Measurements from ENCODE around the gene SAP30L.

The SAP30L gene

GRCh38 chr5:154445422-154446194, at the start of gene SAP30L:
SAP30L (plus strand) TSS chr5:154445997; CDS start chr5:154446605, 608 bp downstream.
- peak; percentile 88 to 93 (median 90) for DNase-seq (ENCODE audit: low read depth in 3 of 3)

- no peak for DNase-seq (ENCODE audit: low read depth in 3 of 3)
Observed at GRCh38 chr5:154396128-154396527, 49.7 kb upstream of the SAP30L start.

- DNase-seq (ENCODE audit: low read depth in 3 of 3) = no peak
Observed at GRCh38 chr5:154397652-154398406, 48.0 kb upstream of the SAP30L start.

GRCh38 chr5:154400678-154401077, 45.1 kb upstream of the SAP30L start:
- DNase-seq (ENCODE audit: low read depth in 3 of 3) = no peak

GRCh38 chr5:154401355-154401754, 44.4 kb upstream of the SAP30L start:
- no peak for DNase-seq (ENCODE audit: low read depth in 3 of 3)

GRCh38 chr5:154401931-154402330, 43.9 kb upstream of the SAP30L start:
- no peak for DNase-seq (ENCODE audit: low read depth in 3 of 3)

- no peak for DNase-seq (ENCODE audit: low read depth in 3 of 3)
Observed at GRCh38 chr5:154402611-154403010, 43.2 kb upstream of the SAP30L start.

- DNase-seq (ENCODE audit: low read depth in 3 of 3) = no peak
Observed at GRCh38 chr5:154403234-154403633, 42.6 kb upstream of the SAP30L start.

GRCh38 chr5:154403776-154404387, 41.9 kb upstream of the SAP30L start:
- no peak for DNase-seq (ENCODE audit: low read depth in 3 of 3)

GRCh38 chr5:154405078-154405792, 40.6 kb upstream of the SAP30L start:
- peak; percentile 53 to 62 (median 61) for DNase-seq (ENCODE audit: low read depth in 3 of 3)

GRCh38 chr5:154406231-154406630, 39.6 kb upstream of the SAP30L start:
- DNase-seq (ENCODE audit: low read depth in 3 of 3) = no peak

- no peak for DNase-seq (ENCODE audit: low read depth in 3 of 3)
Observed at GRCh38 chr5:154406826-154407225, 39.0 kb upstream of the SAP30L start.

GRCh38 chr5:154408811-154409210, 37.0 kb upstream of the SAP30L start:
- DNase-seq (ENCODE audit: low read depth in 3 of 3) = no peak

GRCh38 chr5:154409230-154409840, 36.5 kb upstream of the SAP30L start:
- DNase-seq (ENCODE audit: low read depth in 3 of 3) = no peak

GRCh38 chr5:154410008-154410407, 35.8 kb upstream of the SAP30L start:
- no peak for DNase-seq (ENCODE audit: low read depth in 3 of 3)

GRCh38 chr5:154410786-154411185, 35.0 kb upstream of the SAP30L start:
- no peak for DNase-seq (ENCODE audit: low read depth in 3 of 3)

- no peak for DNase-seq (ENCODE audit: low read depth in 3 of 3)
Observed at GRCh38 chr5:154411338-154411737, 34.5 kb upstream of the SAP30L start.

GRCh38 chr5:154412316-154412715, 33.5 kb upstream of the SAP30L start:
- DNase-seq (ENCODE audit: low read depth in 3 of 3) = no peak

GRCh38 chr5:154412925-154413324, 32.9 kb upstream of the SAP30L start:
- no peak for DNase-seq (ENCODE audit: low read depth in 3 of 3)

- DNase-seq (ENCODE audit: low read depth in 3 of 3) = no peak
Observed at GRCh38 chr5:154415114-154415513, 30.7 kb upstream of the SAP30L start.

- DNase-seq (ENCODE audit: low read depth in 3 of 3) = no peak
Observed at GRCh38 chr5:154418344-154418820, 27.4 kb upstream of the SAP30L start.

All from stimulated activated CD4-positive, alpha-beta T cell treated with anti-CD3 and anti-CD28 coated beads, TNF-alpha, amount 100 ng/mL, for 4 hours (primary cell).